ENCODE results near the gene CACNA1F.
"Not testable (repeated sequence)": the region's sequence is repeated elsewhere in the genome, so short reads cannot be mapped to it uniquely, and the experiment has no call there.

The CACNA1F gene

GRCh38 chrX:49176421-49177326, 56.5 kb downstream of the CACNA1F start:
- H3K9me3 ChIP-seq (ENCODE audit: severe bottlenecking): no peaks in the 10 kb centered on the region
- DNase-seq (ENCODE audit: low spot score): no peak
- H3K27ac ChIP-seq (ENCODE audit: poor library complexity, severe bottlenecking): peak overlapping the region; percentile 92
- H3K4me3 ChIP-seq (ENCODE audit: severe bottlenecking): no peak overlapping the region
- H3K36me3 ChIP-seq (ENCODE audit: low read depth): peaks cover 56% of the 10 kb centered on the region
- ATAC-seq (ENCODE audit: low read depth): peak; percentile 62
- H3K27me3 ChIP-seq (ENCODE audit: insufficient read depth, poor library complexity, severe bottlenecking): no peaks in the 10 kb centered on the region
- H3K4me1 ChIP-seq (ENCODE audit: insufficient read depth, poor library complexity, severe bottlenecking): peaks cover 30% of the 10 kb centered on the region
- TF ChIP-seq, protein P1, sequence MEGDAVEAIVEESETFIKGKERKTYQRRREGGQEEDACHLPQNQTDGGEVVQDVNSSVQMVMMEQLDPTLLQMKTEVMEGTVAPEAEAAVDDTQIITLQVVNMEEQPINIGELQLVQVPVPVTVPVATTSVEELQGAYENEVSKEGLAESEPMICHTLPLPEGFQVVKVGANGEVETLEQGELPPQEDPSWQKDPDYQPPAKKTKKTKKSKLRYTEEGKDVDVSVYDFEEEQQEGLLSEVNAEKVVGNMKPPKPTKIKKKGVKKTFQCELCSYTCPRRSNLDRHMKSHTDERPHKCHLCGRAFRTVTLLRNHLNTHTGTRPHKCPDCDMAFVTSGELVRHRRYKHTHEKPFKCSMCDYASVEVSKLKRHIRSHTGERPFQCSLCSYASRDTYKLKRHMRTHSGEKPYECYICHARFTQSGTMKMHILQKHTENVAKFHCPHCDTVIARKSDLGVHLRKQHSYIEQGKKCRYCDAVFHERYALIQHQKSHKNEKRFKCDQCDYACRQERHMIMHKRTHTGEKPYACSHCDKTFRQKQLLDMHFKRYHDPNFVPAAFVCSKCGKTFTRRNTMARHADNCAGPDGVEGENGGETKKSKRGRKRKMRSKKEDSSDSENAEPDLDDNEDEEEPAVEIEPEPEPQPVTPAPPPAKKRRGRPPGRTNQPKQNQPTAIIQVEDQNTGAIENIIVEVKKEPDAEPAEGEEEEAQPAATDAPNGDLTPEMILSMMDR (IDR thresholded peaks at IDR 0.05; ENCODE audit: poor library complexity, severe bottlenecking): no peak

- no peaks in the 10 kb centered on the region for H3K27me3 ChIP-seq (ENCODE audit: insufficient read depth, poor library complexity, severe bottlenecking)
- H3K4me1 ChIP-seq (ENCODE audit: insufficient read depth, poor library complexity, severe bottlenecking): peaks cover 30% of the 10 kb centered on the region
- TF ChIP-seq, protein P1 (IDR thresholded peaks at IDR 0.05; ENCODE audit: poor library complexity, severe bottlenecking): no peak
- H3K27ac ChIP-seq (ENCODE audit: poor library complexity, severe bottlenecking): peak overlapping the region; percentile 92
- ATAC-seq (ENCODE audit: low read depth) (no peak), DNase-seq (ENCODE audit: low spot score) (no peak)
- H3K9me3 ChIP-seq (ENCODE audit: severe bottlenecking): no peaks in the 10 kb centered on the region
- H3K36me3 ChIP-seq (ENCODE audit: low read depth): peaks cover 50% of the 10 kb centered on the region
- no peak overlapping the region for H3K4me3 ChIP-seq (ENCODE audit: severe bottlenecking)
These were observed 57.5 kb downstream of the CACNA1F start for GRCh38 chrX:49175435-49176274.

DNA sequence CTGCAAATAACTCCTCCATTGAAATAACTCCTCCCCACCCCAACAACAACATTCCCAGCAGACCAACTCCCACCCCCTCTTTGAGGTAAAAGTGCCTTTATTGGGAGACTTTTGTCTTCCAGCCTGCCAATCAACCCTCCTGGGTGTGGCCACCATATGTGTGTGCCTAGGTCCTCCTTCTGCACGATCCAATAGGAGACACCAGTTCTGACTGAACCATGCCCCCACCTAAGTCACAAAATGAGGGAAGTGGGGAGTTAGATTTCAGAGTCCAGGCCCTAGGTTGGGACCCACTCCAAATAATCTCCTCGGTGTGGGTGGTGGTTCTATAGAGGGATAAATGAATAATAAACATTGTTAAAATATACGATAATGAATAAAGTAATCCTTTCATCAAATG, 58.4 kb downstream of the CACNA1F start:
- TF ChIP-seq, protein P1 (IDR thresholded peaks at IDR 0.05; ENCODE audit: poor library complexity, severe bottlenecking): no peak
- DNase-seq (ENCODE audit: low spot score) (no peak), ATAC-seq (ENCODE audit: low read depth) (no peak)
- Histone ChIP-seq H3K4me1 (ENCODE audit: insufficient read depth, poor library complexity, severe bottlenecking) (peaks cover 30% of the 10 kb centered on the region), H3K27me3 (ENCODE audit: insufficient read depth, poor library complexity, severe bottlenecking) (no peaks in the 10 kb centered on the region), H3K9me3 (ENCODE audit: severe bottlenecking) (no peaks in the 10 kb centered on the region), H3K27ac (ENCODE audit: poor library complexity, severe bottlenecking) (peak overlapping the region; percentile 92), H3K4me3 (ENCODE audit: severe bottlenecking) (no peak overlapping the region), H3K36me3 (ENCODE audit: low read depth) (peaks cover 44% of the 10 kb centered on the region)

GRCh38 chrX:49173544-49173943, 59.6 kb downstream of the CACNA1F start:
- Histone ChIP-seq H3K4me1 (ENCODE audit: insufficient read depth, poor library complexity, severe bottlenecking) (peaks cover 30% of the 10 kb centered on the region), H3K27ac (ENCODE audit: poor library complexity, severe bottlenecking) (peak overlapping the region; percentile 92), H3K36me3 (ENCODE audit: low read depth) (peaks cover 44% of the 10 kb centered on the region)
- not testable (repeated sequence) for H3K9me3 ChIP-seq (ENCODE audit: severe bottlenecking); ATAC-seq (ENCODE audit: low read depth); H3K27me3 ChIP-seq (ENCODE audit: insufficient read depth, poor library complexity, severe bottlenecking); DNase-seq (ENCODE audit: low spot score); H3K4me3 ChIP-seq (ENCODE audit: severe bottlenecking)

GRCh38 chrX:49172280-49172780, 60.8 kb downstream of the CACNA1F start:
- Histone ChIP-seq H3K4me1 (ENCODE audit: insufficient read depth, poor library complexity, severe bottlenecking) (peaks cover 32% of the 10 kb centered on the region), H3K27me3 (ENCODE audit: insufficient read depth, poor library complexity, severe bottlenecking) (no peaks in the 10 kb centered on the region), H3K27ac (ENCODE audit: poor library complexity, severe bottlenecking) (peak overlapping the region; percentile 92), H3K36me3 (ENCODE audit: low read depth) (peaks cover 37% of the 10 kb centered on the region), H3K4me3 (ENCODE audit: severe bottlenecking) (peak overlapping the region; percentile 80), H3K9me3 (ENCODE audit: severe bottlenecking) (no peaks in the 10 kb centered on the region)
- peak; percentile 30 for ATAC-seq (ENCODE audit: low read depth)
- DNase-seq (ENCODE audit: low spot score): no peak
- TF ChIP-seq, protein P1 (IDR thresholded peaks at IDR 0.05; ENCODE audit: poor library complexity, severe bottlenecking): no peak
